Activated CD4-positive, alpha-beta T cell treated with anti-CD3 and anti-CD28 coated beads for 36 hours (primary cell): Measurements from ENCODE around the gene ESYT2. TPM values are rescaled to one million over a fixed set of nuclear protein-coding genes. Genes with fewer than 3 reads are reported as not detected.

Experiments used
- ATAC-seq: fragments of 200-7000 bp; cut with Tn5 transposase; one replicate; pipeline ENCODE4 v1.10.0; 2021; ENCODE audit warnings: mild to moderate bottlenecking, moderate library complexity
- CTCF ChIA-PET: fragments of 350-600 bp; sonication (Branson Sonifier 250); formaldehyde crosslinking; loops from one replicate; lab custom pipeline; 2021; ENCODE audit warnings: antibody characterized with exemption; lab: Charles Lee
- POLR2A ChIA-PET: fragments of 350-600 bp; sonication (Branson Sonifier 250); formaldehyde crosslinking; loops from one replicate; lab custom pipeline; 2021; ENCODE audit warnings: antibody characterized with exemption, inconsistent platforms; lab: Charles Lee
- DNase-seq: peaks from one replicate; pipeline ENCODE4 v3.0.0-alpha.2; 2020
- H3K27ac Mint-ChIP-seq: one replicate; pipeline ENCODE4 v1.8.0; 2021; ENCODE audit warnings: mixed read lengths
- H3K27me3 Mint-ChIP-seq: one replicate; pipeline ENCODE4 v1.8.0; 2021; ENCODE audit warnings: mixed read lengths
- H3K36me3 Mint-ChIP-seq: one replicate; pipeline ENCODE4 v1.8.0; 2021; ENCODE audit warnings: low read depth, mixed read lengths
- H3K4me1 Mint-ChIP-seq: one replicate; pipeline ENCODE4 v1.8.0; 2021; ENCODE audit warnings: mixed read lengths
- H3K4me3 Mint-ChIP-seq: one replicate; pipeline ENCODE4 v1.8.0; 2021; ENCODE audit warnings: mild to moderate bottlenecking, moderate library complexity, mixed read lengths
- H3K9me3 Mint-ChIP-seq: one replicate; pipeline ENCODE4 v1.8.0; 2021; ENCODE audit warnings: low read depth, mixed read lengths
- intact Hi-C, 2 experiments: fragments of 100-400 bp; cut with DNase I in 1 of 2; cut with micrococcal nuclease in 1 of 2; formaldehyde crosslinking; loops; one replicate each; pipeline versions ENCODE4 v1.14.2 to v1.15.1; 2022 to 2024; cut with DNase I, micrococcal nuclease
- total RNA-seq, 2 experiments: library from RNA; stranded (reverse); gene quantifications; one replicate each; pipeline ENCODE4 v1.2.3, GENCODE V29; 2021

ESYT2 gene
- total RNA-seq, 2 experiments from 2014 or later, result 68.5 to 73.7 TPM

- ChIA-PET POLR2A (no interaction called here), CTCF (no interaction called here)
- Mint-ChIP-seq H3K36me3 (peaks cover 22% of the 10 kb centered on the region), H3K27ac (no peak overlapping the region), H3K27me3 (no peaks in the 10 kb centered on the region), H3K4me1 (peaks cover 18% of the 10 kb centered on the region), H3K9me3 (no peaks in the 10 kb centered on the region), H3K4me3 (no peak overlapping the region)
- DNase-seq, result no peak
- intact Hi-C loops, result no loop called here
- ATAC-seq, result no peak
Observed at GRCh38 chr7:158781217-158781973, 47.9 kb downstream of the ESYT2 start.

GRCh38 chr7:158779061-158780000 is 50.0 kb downstream of the ESYT2 start:
- no peaks in the 10 kb centered on the region for H3K27me3 Mint-ChIP-seq
- intact Hi-C loops, result loop anchor here in 1 of 2 experiments (5.0 kb wide), 2 partner anchors 48 to 83 kb away; partner anchors contain the start of gene ESYT2
- H3K4me3 Mint-ChIP-seq, result no peak overlapping the region

GRCh38 chr7:158778471-158778870 is 50.8 kb downstream of the ESYT2 start:
- H3K36me3 Mint-ChIP-seq, result peaks cover 41% of the 10 kb centered on the region

More at GRCh38 chr7:158779061-158780000, 50.0 kb downstream of the ESYT2 start:
- peaks cover 35% of the 10 kb centered on the region for H3K4me1 Mint-ChIP-seq
- H3K36me3 Mint-ChIP-seq, result peaks cover 37% of the 10 kb centered on the region
- POLR2A ChIA-PET, result no interaction called here
- DNase-seq (no peak), ATAC-seq (peak; percentile 30)
- H3K27ac Mint-ChIP-seq, result peak overlapping the region; percentile 63
- CTCF ChIA-PET, result interaction anchor here (0.6 to 1.0 kb wide), 4 partner anchors 8 to 369 kb away, joined by 3 to 6 read pairs (median 3); no protein-coding TSS in a partner anchor
- H3K9me3 Mint-ChIP-seq, result no peaks in the 10 kb centered on the region

DNA sequence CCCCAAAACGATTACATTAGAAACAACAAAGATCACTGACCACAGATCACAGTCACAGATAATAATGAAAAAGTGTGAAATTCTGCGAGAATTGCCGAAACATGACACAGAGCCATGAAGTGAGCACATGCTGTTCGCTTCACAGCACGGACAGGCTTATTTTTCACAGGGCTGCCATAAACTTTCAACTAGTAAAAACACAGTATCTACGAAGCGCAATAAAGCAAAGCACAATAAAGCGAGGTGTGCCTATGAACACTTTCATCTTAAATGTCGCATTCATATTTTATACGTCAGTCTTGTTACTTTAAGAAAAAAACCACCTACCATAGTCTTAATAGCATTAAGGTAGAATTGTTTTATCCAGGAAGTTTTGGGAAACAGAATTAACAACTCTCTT is 51.5 kb downstream of the ESYT2 start:
- CTCF ChIA-PET, result no interaction called here
- intact Hi-C loops, result loop anchor here in 1 of 2 experiments (5.0 kb wide), 2 partner anchors 50 to 85 kb away; partner anchors contain the start of gene ESYT2
- ATAC-seq (no peak), DNase-seq (no peak)
- Mint-ChIP-seq H3K4me1 (peaks cover 41% of the 10 kb centered on the region), H3K4me3 (no peak overlapping the region), H3K27me3 (no peaks in the 10 kb centered on the region), H3K27ac (peak overlapping the region; percentile 72), H3K36me3 (peaks cover 45% of the 10 kb centered on the region), H3K9me3 (no peaks in the 10 kb centered on the region)
- POLR2A ChIA-PET, result no interaction called here

More at GRCh38 chr7:158778471-158778870, 50.8 kb downstream of the ESYT2 start:
- intact Hi-C loops, result loop anchor here in 1 of 2 experiments (5.0 kb wide), 2 partner anchors 49 to 84 kb away; partner anchors contain the start of gene ESYT2
- peak overlapping the region; percentile 63 for H3K27ac Mint-ChIP-seq
- POLR2A ChIA-PET, result no interaction called here
- H3K4me3 Mint-ChIP-seq, result no peak overlapping the region
- no peaks in the 10 kb centered on the region for H3K9me3 Mint-ChIP-seq
- ATAC-seq (no peak), DNase-seq (no peak)
- no peaks in the 10 kb centered on the region for H3K27me3 Mint-ChIP-seq
- peaks cover 36% of the 10 kb centered on the region for H3K4me1 Mint-ChIP-seq
- CTCF ChIA-PET, result interaction anchor here (1.0 kb wide), 1 partner anchor 9 kb away, joined by 3 read pairs; no protein-coding TSS in a partner anchor

- Mint-ChIP-seq H3K27me3 (no peaks in the 10 kb centered on the region), H3K27ac (peak overlapping the region; percentile 8), H3K4me1 (peaks cover 48% of the 10 kb centered on the region), H3K36me3 (peaks cover 47% of the 10 kb centered on the region), H3K4me3 (no peak overlapping the region), H3K9me3 (no peaks in the 10 kb centered on the region)
- no peak for ATAC-seq
- POLR2A ChIA-PET, result interaction anchor here (0.6 kb wide), 1 partner anchor 30 kb away, joined by 6 read pairs; no protein-coding TSS in a partner anchor
- no peak for DNase-seq
- intact Hi-C loops, result loop anchor here in 1 of 2 experiments (5.0 kb wide), 2 partner anchors 51 to 86 kb away; partner anchors contain the start of gene ESYT2
- CTCF ChIA-PET, result interaction anchor here (0.7 to 1.9 kb wide), 4 partner anchors 11 to 109 kb away, joined by 3 to 4 read pairs (median 4); no protein-coding TSS in a partner anchor
Observed at GRCh38 chr7:158776474-158776873, 52.8 kb downstream of the ESYT2 start.

DNA sequence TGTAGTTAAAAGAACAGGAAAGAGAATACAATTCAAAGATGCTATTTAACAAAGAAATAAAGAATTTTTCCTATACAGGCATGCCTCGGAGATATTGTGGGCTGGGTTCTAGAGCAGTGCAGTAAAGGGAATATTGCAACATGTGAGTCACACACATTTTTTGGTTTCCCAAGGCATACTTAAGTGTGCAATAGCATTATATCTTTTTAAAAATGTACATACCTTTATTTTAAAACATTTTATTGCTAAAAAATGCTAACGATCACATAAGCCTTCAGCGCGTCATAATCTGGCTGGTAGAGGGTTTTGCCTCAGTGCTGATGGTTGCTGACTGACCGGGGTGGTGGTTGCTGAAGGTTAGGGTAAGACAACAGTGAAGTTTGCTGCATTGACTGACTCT is 54.4 kb downstream of the ESYT2 start:
- Mint-ChIP-seq H3K9me3 (no peaks in the 10 kb centered on the region), H3K4me3 (no peak overlapping the region), H3K27ac (no peak overlapping the region), H3K27me3 (no peaks in the 10 kb centered on the region), H3K36me3 (peaks cover 50% of the 10 kb centered on the region), H3K4me1 (peaks cover 51% of the 10 kb centered on the region)
- ATAC-seq (no peak), DNase-seq (no peak)
- ChIA-PET POLR2A (no interaction called here), CTCF (interaction anchor here (1.9 kb wide), 1 partner anchor 13 kb away, joined by 4 read pairs; no protein-coding TSS in a partner anchor)
- intact Hi-C loops, result loop anchor here in 1 of 2 experiments (5.0 kb wide), 2 partner anchors 52 to 87 kb away; partner anchors contain the start of gene ESYT2

DNA sequence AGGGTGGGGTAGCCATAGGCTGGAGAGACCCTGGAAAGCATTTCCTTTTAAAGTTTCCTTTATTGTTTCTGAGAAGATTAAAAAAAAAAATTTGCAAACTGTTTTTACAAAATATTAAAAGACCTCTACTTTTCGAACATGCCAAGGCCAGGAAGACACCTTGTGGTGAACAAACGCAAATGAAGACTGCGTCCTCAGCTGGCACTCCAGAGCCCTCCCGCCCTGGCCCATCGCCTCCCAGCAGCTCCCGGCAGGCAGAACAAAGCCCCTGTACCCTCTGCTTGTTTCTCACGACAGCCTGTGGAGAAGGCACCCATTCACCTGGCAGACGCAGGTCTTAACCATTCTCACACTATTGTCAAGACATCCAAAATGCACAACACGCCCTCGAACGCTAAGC is 56.4 kb downstream of the ESYT2 start:
- no peak overlapping the region for H3K27ac Mint-ChIP-seq
- H3K9me3 Mint-ChIP-seq, result no peaks in the 10 kb centered on the region
- peaks cover 43% of the 10 kb centered on the region for H3K36me3 Mint-ChIP-seq
- no peaks in the 10 kb centered on the region for H3K27me3 Mint-ChIP-seq
- intact Hi-C loops, result no loop called here
- peaks cover 49% of the 10 kb centered on the region for H3K4me1 Mint-ChIP-seq
- ChIA-PET POLR2A (interaction anchor here (0.7 kb wide), 2 partner anchors 91 to 99 kb away, joined by 4 to 11 read pairs; no protein-coding TSS in a partner anchor), CTCF (no interaction called here)
- DNase-seq (no peak), ATAC-seq (no peak)
- no peak overlapping the region for H3K4me3 Mint-ChIP-seq

- Mint-ChIP-seq H3K27ac (no peak overlapping the region), H3K4me1 (peaks cover 35% of the 10 kb centered on the region), H3K4me3 (no peak overlapping the region), H3K9me3 (no peaks in the 10 kb centered on the region), H3K36me3 (peaks cover 35% of the 10 kb centered on the region), H3K27me3 (no peaks in the 10 kb centered on the region)
- ChIA-PET POLR2A (no interaction called here), CTCF (interaction anchor here (0.6 to 0.7 kb wide), 3 partner anchors 20 to 206 kb away, joined by 3 to 5 read pairs (median 3); no protein-coding TSS in a partner anchor)
- ATAC-seq, result peak; percentile 35
- DNase-seq, result no peak
- intact Hi-C loops, result no loop called here
Observed at GRCh38 chr7:158771213-158771834, 58.0 kb downstream of the ESYT2 start.

DNA sequence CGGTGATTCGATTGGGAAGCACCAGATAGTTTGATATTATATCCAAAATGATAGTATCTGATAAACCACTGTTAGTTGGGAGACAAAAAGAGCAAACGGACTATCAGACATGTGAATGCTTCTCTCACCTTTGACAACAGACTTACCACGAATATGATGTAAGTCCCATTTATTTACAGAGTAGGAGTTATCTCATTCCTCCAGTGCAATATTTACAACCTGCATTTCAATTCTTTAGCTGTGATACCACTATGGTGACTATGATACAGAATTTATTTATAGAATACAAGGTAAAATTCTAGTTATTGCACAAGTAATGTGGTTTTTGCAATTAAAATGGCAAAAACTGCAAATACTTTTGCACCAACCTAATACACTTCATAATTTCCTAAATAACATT is 61.6 kb downstream of the ESYT2 start:
- POLR2A ChIA-PET, result no interaction called here
- Mint-ChIP-seq H3K27ac (no peak overlapping the region), H3K36me3 (peaks cover 24% of the 10 kb centered on the region), H3K4me3 (no peak overlapping the region), H3K4me1 (peaks cover 22% of the 10 kb centered on the region), H3K9me3 (no peaks in the 10 kb centered on the region), H3K27me3 (no peaks in the 10 kb centered on the region)
- intact Hi-C loops, result no loop called here
- CTCF ChIA-PET, result no interaction called here
- ATAC-seq, result no peak
- no peak for DNase-seq

DNA sequence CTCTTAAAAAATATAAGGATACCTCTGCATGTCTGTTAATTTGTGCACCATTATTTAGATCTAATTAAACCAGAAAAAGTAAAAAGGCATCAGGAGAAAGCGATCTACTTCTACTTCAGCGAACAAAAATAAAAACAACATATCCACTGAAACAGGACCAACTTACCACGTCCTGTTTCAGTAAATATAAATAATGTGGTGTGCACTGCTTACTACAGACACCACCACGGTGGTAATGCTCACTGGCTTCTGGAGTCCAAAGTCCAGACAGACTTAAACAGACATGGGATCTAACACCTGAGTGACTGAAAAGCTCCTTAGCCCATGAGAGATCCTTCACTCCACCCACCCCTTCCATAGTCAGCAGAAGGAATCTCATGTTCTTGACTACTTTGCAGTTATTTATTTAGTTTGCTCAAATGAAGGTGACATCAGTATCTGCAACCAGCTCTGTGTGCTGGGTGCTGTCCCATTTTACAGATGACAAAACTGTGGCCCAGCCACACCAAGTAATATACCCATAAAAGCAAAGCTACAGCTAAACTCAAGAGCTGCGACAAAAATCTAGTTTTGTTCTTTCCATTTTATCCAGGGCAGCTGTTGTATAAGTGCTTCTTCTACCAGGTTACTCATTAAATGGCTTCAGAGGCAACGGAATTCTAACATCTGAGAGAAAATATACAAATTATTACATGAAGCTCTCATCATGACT is 62.6 kb downstream of the ESYT2 start:
- ChIA-PET POLR2A (no interaction called here), CTCF (no interaction called here)
- peaks cover 18% of the 10 kb centered on the region for H3K4me1 Mint-ChIP-seq
- H3K27ac Mint-ChIP-seq, result no peak overlapping the region
- ATAC-seq, result no peak
- no peak for DNase-seq
- intact Hi-C loops, result no loop called here
- H3K27me3 Mint-ChIP-seq, result no peaks in the 10 kb centered on the region
- no peaks in the 10 kb centered on the region for H3K9me3 Mint-ChIP-seq
- peaks cover 30% of the 10 kb centered on the region for H3K36me3 Mint-ChIP-seq
- no peak overlapping the region for H3K4me3 Mint-ChIP-seq
